Vagina (tissue), 2 donors: ENCODE measurements around the gene KRTAP10-12.
"Not testable (repeated sequence)": the region's sequence is repeated elsewhere in the genome, so short reads cannot be mapped to it uniquely, and the experiment has no call there.

Experiments
- CTCF ChIP-seq, 3 experiments: fragments of 450-650 bp in 2 of 3; fragments of 200-600 bp in 1 of 3; sonication (generic) in 1 of 3; IDR thresholded peaks; one replicate each; pipeline ENCODE4 v1.5.1; 2017 to 2019; ENCODE audit warnings: antibody characterized with exemption in 3 of 3, mild to moderate bottlenecking in 2 of 3, moderate library complexity in 2 of 3
- POLR2A ChIP-seq, 2 donors: fragments of 450-650 bp; IDR thresholded peaks; one replicate each; pipeline ENCODE4 v1.6.1; 2017; ENCODE audit warnings: antibody characterized with exemption in 2 of 2, mild to moderate bottlenecking in 2 of 2, moderate library complexity in 2 of 2

GRCh38 chr21:44661567-44661966, 35.4 kb upstream of the KRTAP10-12 start:
- TF ChIP-seq CTCF, POLR2A (IDR thresholded peaks at IDR 0.05): not testable (repeated sequence)
